ENCODE measurements around the gene CRACR2A.

DNA sequence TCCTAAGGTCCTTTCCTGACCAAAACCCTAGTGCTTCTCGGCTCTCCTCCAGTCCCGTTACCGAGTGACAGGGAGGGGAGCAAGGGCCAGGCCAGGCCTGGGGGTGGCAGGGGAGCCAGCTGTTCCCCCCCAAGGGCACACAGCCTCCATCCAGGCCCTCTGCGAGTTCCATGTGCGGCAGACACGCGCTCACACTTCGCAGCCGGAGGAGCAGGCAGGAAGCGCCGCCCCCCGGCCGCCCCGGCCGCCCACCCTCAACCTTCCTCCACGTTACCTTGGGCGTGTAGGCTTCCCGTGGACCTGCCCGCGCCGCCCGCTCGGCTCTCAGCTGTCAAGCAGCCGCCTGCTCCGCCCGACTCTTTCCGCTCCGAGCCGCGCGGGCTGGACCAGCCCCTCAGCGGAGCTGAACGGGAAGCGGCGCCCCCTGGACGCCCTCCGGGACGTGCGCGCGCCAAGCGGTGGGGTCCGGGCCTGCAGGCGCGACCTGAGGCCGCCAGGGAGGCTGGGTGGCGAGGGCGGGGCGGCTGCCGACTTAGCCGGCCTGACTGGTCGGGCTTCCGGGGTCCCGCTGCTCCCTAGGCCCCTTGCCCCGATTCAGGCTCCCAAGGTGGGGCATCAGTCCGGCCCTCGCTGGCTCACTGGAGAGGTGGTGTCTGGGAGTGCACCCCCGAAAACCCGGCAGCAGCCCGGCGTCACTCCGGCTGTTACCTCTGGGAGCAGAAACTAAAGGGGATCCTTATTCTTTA, at the start of gene CRACR2A:
- TF ChIP-seq, protein P1, sequence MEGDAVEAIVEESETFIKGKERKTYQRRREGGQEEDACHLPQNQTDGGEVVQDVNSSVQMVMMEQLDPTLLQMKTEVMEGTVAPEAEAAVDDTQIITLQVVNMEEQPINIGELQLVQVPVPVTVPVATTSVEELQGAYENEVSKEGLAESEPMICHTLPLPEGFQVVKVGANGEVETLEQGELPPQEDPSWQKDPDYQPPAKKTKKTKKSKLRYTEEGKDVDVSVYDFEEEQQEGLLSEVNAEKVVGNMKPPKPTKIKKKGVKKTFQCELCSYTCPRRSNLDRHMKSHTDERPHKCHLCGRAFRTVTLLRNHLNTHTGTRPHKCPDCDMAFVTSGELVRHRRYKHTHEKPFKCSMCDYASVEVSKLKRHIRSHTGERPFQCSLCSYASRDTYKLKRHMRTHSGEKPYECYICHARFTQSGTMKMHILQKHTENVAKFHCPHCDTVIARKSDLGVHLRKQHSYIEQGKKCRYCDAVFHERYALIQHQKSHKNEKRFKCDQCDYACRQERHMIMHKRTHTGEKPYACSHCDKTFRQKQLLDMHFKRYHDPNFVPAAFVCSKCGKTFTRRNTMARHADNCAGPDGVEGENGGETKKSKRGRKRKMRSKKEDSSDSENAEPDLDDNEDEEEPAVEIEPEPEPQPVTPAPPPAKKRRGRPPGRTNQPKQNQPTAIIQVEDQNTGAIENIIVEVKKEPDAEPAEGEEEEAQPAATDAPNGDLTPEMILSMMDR (IDR thresholded peaks at IDR 0.05; ENCODE audit: low read length), result peak; percentile 73
- TF ChIP-seq EZH2 (optimal IDR thresholded peaks at IDR 0.05; ENCODE audit: low read depth, low read length) (no peak), EZH2phosphoT487 (IDR thresholded peaks at IDR 0.05; ENCODE audit: low read length) (no peak)

All from MM.1S (cell line).